SK-N-SH (cell line): Measurements from ENCODE around the gene LGI1.

Experiments used
- ELF1 ChIP-seq: IDR thresholded peaks from 2 replicates; pipeline ENCODE4 v1.4.0; 2012
- EP300 ChIP-seq, 2 experiments: IDR thresholded peaks; 2 replicates each; pipeline versions ENCODE4 v1.4.0 to v1.6.1; 2012; ENCODE audit warnings: borderline replicate concordance in 1 of 2, low read depth in 1 of 2, low read length in 1 of 2
- MXI1 ChIP-seq: IDR thresholded peaks from 2 replicates; pipeline ENCODE4 v1.6.1; 2012; ENCODE audit warnings: mild to moderate bottlenecking, low read depth, low read length, improper control_type of control experiment
- RCOR1 ChIP-seq: fragments of 150-350 bp; IDR thresholded peaks from 2 replicates; pipeline ENCODE4 v1.6.1; 2017; ENCODE audit warnings: antibody characterized with exemption, low read length
- TF ChIP-seq, protein P1 (sequence below): fragments of 200-600 bp; sonication (generic); IDR thresholded peaks from 2 replicates; pipeline ENCODE4 v1.6.1; 2017; ENCODE audit warnings: antibody characterized with exemption, mild to moderate bottlenecking, moderate library complexity
- TF ChIP-seq, protein P2 (sequence below): IDR thresholded peaks from 2 replicates; pipeline ENCODE4 v1.4.0; 2012; ENCODE audit warnings: low read depth, borderline replicate concordance
- TF ChIP-seq, protein P3 (sequence below): IDR thresholded peaks from 2 replicates; pipeline ENCODE4 v1.6.1; 2012; ENCODE audit warnings: mild to moderate bottlenecking, low read depth, low read length, moderate library complexity

DNA sequence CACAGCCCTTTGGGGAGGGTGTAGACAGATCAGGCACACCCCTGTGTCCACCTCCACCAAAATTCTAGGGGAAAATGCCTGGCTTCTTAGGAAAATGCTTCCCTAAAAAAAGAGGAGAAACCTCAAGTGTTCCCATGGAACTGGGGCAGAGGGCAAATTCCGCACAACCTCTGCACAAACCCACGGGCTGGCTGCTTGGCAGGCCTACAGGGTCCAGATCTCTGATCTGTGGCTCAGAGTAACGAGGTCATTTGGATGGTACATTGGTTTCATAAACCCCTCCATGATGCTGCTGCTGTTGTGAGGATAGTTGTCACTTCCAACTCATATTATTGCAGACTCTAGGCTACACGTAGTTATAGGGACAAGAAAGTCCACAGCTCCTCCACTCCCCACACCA lies 16.0 kb downstream of the LGI1 start:
- TF ChIP-seq, protein P1, sequence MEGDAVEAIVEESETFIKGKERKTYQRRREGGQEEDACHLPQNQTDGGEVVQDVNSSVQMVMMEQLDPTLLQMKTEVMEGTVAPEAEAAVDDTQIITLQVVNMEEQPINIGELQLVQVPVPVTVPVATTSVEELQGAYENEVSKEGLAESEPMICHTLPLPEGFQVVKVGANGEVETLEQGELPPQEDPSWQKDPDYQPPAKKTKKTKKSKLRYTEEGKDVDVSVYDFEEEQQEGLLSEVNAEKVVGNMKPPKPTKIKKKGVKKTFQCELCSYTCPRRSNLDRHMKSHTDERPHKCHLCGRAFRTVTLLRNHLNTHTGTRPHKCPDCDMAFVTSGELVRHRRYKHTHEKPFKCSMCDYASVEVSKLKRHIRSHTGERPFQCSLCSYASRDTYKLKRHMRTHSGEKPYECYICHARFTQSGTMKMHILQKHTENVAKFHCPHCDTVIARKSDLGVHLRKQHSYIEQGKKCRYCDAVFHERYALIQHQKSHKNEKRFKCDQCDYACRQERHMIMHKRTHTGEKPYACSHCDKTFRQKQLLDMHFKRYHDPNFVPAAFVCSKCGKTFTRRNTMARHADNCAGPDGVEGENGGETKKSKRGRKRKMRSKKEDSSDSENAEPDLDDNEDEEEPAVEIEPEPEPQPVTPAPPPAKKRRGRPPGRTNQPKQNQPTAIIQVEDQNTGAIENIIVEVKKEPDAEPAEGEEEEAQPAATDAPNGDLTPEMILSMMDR = no peak
- TF ChIP-seq ELF1 = no peak
- TF ChIP-seq MXI1 = no peak
- TF ChIP-seq, protein P2, sequence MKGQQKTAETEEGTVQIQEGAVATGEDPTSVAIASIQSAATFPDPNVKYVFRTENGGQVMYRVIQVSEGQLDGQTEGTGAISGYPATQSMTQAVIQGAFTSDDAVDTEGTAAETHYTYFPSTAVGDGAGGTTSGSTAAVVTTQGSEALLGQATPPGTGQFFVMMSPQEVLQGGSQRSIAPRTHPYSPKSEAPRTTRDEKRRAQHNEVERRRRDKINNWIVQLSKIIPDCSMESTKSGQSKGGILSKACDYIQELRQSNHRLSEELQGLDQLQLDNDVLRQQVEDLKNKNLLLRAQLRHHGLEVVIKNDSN = no peak
- TF ChIP-seq EP300 (IDR thresholded peaks at IDR 0.05; ENCODE audit: borderline replicate concordance in 1 of 2, low read depth in 1 of 2, low read length in 1 of 2) = no peak
- TF ChIP-seq, protein P3, sequence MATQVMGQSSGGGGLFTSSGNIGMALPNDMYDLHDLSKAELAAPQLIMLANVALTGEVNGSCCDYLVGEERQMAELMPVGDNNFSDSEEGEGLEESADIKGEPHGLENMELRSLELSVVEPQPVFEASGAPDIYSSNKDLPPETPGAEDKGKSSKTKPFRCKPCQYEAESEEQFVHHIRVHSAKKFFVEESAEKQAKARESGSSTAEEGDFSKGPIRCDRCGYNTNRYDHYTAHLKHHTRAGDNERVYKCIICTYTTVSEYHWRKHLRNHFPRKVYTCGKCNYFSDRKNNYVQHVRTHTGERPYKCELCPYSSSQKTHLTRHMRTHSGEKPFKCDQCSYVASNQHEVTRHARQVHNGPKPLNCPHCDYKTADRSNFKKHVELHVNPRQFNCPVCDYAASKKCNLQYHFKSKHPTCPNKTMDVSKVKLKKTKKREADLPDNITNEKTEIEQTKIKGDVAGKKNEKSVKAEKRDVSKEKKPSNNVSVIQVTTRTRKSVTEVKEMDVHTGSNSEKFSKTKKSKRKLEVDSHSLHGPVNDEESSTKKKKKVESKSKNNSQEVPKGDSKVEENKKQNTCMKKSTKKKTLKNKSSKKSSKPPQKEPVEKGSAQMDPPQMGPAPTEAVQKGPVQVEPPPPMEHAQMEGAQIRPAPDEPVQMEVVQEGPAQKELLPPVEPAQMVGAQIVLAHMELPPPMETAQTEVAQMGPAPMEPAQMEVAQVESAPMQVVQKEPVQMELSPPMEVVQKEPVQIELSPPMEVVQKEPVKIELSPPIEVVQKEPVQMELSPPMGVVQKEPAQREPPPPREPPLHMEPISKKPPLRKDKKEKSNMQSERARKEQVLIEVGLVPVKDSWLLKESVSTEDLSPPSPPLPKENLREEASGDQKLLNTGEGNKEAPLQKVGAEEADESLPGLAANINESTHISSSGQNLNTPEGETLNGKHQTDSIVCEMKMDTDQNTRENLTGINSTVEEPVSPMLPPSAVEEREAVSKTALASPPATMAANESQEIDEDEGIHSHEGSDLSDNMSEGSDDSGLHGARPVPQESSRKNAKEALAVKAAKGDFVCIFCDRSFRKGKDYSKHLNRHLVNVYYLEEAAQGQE = no peak
- no peak for TF ChIP-seq RCOR1
